ENCODE data around the gene PEG3. TPM values are rescaled to one million over a fixed set of nuclear protein-coding genes. Genes with fewer than 3 reads are reported as not detected.

PEG3 gene
- total and polyA plus RNA-seq, 3 donors from 2014 or later: 65.9 to 160 (median 155) TPM

DNA sequence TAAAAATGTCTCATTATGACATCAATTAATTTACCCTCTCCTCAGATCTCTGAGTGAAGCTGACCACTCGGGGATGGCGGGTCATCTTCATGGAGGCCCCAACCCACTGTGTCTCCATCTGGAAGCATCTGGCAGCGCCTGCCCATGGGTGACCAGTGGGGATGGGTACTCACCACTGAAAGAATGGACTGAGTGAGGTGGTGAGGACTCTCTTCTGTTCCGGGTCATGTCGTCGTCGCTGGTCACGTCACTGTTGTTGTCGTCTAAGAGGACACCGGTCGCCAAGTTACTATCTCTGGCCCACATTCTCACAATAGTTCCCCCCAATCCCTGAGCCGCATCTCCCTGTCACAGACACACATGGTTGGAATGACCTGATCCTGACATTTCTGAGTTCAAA is 17.1 kb downstream of the PEG3 start:
- H3K36me3 ChIP-seq (ENCODE audit: low read depth, missing control alignments): no peaks in the 10 kb centered on the region
- intact Hi-C loops (cut with DNase I; ENCODE audit: low total_unique reads): no loop called here
- TF ChIP-seq POLR2A (IDR thresholded peaks at IDR 0.05): no peak
- TF ChIP-seq, protein P1, sequence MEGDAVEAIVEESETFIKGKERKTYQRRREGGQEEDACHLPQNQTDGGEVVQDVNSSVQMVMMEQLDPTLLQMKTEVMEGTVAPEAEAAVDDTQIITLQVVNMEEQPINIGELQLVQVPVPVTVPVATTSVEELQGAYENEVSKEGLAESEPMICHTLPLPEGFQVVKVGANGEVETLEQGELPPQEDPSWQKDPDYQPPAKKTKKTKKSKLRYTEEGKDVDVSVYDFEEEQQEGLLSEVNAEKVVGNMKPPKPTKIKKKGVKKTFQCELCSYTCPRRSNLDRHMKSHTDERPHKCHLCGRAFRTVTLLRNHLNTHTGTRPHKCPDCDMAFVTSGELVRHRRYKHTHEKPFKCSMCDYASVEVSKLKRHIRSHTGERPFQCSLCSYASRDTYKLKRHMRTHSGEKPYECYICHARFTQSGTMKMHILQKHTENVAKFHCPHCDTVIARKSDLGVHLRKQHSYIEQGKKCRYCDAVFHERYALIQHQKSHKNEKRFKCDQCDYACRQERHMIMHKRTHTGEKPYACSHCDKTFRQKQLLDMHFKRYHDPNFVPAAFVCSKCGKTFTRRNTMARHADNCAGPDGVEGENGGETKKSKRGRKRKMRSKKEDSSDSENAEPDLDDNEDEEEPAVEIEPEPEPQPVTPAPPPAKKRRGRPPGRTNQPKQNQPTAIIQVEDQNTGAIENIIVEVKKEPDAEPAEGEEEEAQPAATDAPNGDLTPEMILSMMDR (IDR thresholded peaks at IDR 0.05): no peak
- DNase-seq: no peak
- H3K27me3 ChIP-seq: no peaks in the 10 kb centered on the region
- peaks cover 19% of the 10 kb centered on the region for H3K4me1 ChIP-seq
- H3K27ac ChIP-seq: no peak overlapping the region
- 89 to 93% methylated on average over 12 of the region's 12 CpGs for WGBS, 2 donors
- H3K4me3 ChIP-seq: no peak overlapping the region
- no peaks in the 10 kb centered on the region for H3K9me3 ChIP-seq

DNA sequence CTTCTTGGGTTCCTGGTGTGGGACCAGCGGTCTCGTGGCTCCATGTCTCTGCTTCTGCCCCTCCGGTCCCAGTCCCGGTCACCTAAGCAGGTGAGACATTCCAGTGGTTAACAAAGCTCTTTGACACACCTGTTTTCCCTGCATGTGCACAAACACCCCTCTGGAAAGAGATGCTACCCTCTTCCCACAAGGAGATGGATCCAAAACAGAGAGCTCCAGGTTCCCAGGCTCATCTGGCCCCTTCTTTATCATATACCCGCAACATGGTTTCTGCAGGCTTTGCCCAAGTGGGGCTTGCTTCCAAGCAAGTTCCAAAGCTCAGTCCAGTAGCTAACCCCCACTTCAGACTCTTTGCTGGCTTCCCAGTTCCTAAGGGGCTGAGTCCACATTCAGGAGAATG is 17.8 kb downstream of the PEG3 start:
- Histone ChIP-seq H3K4me1 (peaks cover 19% of the 10 kb centered on the region), H3K27me3 (no peaks in the 10 kb centered on the region), H3K9me3 (no peaks in the 10 kb centered on the region), H3K36me3 (ENCODE audit: low read depth, missing control alignments) (no peaks in the 10 kb centered on the region), H3K4me3 (no peak overlapping the region), H3K27ac (no peak overlapping the region)
- 96 to 100% methylated on average over 5 of the region's 5 CpGs for WGBS, 2 donors
- no peak for TF ChIP-seq POLR2A (IDR thresholded peaks at IDR 0.05)
- TF ChIP-seq, protein P1 (IDR thresholded peaks at IDR 0.05): no peak
- DNase-seq: no peak
- intact Hi-C loops (cut with DNase I; ENCODE audit: low total_unique reads): no loop called here

DNA sequence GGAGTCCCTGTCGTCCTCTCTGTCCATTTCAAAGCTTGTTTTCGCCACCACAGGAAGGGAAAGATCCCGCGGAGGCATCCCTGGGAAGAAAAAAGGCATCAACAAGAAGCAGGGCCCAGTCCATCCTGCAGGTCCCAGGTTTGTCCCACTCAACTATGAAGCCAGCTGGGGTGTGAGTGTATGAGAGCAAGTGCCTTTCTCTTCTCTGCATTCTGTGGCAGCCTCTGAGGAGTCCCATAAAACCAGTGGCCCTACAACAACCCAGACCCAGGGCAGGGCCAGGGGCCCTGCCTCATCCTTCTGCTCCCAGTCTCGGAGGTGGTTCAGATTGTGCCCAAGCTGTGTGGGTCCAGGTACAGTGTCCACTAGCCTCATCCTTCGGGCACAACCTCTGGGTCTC is 18.9 kb downstream of the PEG3 start:
- peaks cover 19% of the 10 kb centered on the region for H3K4me1 ChIP-seq
- intact Hi-C loops (cut with DNase I; ENCODE audit: low total_unique reads): no loop called here
- H3K9me3 ChIP-seq: no peaks in the 10 kb centered on the region
- H3K4me3 ChIP-seq: no peak overlapping the region
- WGBS, 2 donors: 84 to 89% methylated on average over 6 of the region's 6 CpGs
- no peaks in the 10 kb centered on the region for H3K36me3 ChIP-seq (ENCODE audit: low read depth, missing control alignments)
- DNase-seq: no peak
- H3K27me3 ChIP-seq: no peaks in the 10 kb centered on the region
- H3K27ac ChIP-seq: no peak overlapping the region
- TF ChIP-seq, protein P1 (IDR thresholded peaks at IDR 0.05): no peak
- no peak for TF ChIP-seq POLR2A (IDR thresholded peaks at IDR 0.05)

DNA sequence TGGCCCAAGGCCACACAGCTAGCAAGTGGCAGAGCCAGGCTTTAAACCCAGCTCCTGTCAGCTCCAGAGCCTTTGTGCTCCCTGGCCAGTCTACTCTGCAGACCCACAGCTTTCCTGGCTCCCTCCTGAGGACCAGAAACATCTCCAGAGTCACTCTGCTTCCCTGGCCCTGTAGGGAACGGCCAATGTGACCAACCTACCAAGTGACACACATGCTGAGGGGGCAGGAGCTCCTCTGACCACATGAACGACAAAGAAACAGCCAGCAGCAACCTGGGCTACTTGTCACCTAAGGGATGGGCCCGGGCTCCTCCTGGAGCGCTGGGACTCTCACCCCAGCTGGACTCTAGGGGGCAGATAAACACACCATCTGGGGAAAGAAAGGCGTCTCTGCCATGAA is 19.3 kb downstream of the PEG3 start:
- Histone ChIP-seq H3K36me3 (ENCODE audit: low read depth, missing control alignments) (no peaks in the 10 kb centered on the region), H3K9me3 (no peaks in the 10 kb centered on the region), H3K27ac (no peak overlapping the region), H3K4me1 (peaks cover 18% of the 10 kb centered on the region), H3K27me3 (no peaks in the 10 kb centered on the region), H3K4me3 (no peak overlapping the region)
- TF ChIP-seq POLR2A (IDR thresholded peaks at IDR 0.05): no peak
- TF ChIP-seq, protein P1 (IDR thresholded peaks at IDR 0.05): no peak
- no peak for DNase-seq
- intact Hi-C loops (cut with DNase I; ENCODE audit: low total_unique reads): no loop called here
- 86 to 90% methylated on average over 5 of the region's 5 CpGs for WGBS, 2 donors

DNA sequence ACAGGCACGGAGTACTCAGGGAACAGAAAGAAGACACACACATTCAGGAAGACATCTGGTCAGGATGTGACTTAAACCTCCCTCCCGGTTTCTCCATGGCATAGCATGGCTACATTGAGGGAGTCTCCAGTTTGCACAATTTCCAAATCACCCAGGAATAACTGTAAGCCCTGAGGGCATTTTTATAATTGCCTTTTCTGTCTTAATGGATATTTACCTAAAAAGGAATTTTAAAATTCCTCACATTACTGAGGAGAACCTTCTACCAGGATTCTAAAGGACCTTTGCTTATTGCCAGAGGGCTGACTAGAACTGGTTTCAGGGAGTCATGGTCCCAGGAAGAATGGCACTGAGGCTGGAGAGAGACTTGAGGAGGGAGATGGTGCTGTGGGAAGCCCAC is 21.4 kb downstream of the PEG3 start:
- no peak for TF ChIP-seq POLR2A (IDR thresholded peaks at IDR 0.05)
- TF ChIP-seq, protein P1 (IDR thresholded peaks at IDR 0.05): no peak
- intact Hi-C loops (cut with DNase I; ENCODE audit: low total_unique reads): no loop called here
- no peak overlapping the region for H3K4me3 ChIP-seq
- no peaks in the 10 kb centered on the region for H3K27me3 ChIP-seq
- DNase-seq: no peak
- H3K9me3 ChIP-seq: no peaks in the 10 kb centered on the region
- WGBS, 2 donors: 84 to 87% methylated on average over 2 of the region's 2 CpGs
- H3K4me1 ChIP-seq: peaks cover 11% of the 10 kb centered on the region
- H3K27ac ChIP-seq: no peak overlapping the region
- no peaks in the 10 kb centered on the region for H3K36me3 ChIP-seq (ENCODE audit: low read depth, missing control alignments)

Data from testis (tissue), 3 donors.